IMR-90 (cell line): ENCODE measurements around the gene IQSEC1. TPM values are rescaled to one million over a fixed set of nuclear protein-coding genes. Genes with fewer than 3 reads are reported as not detected.

Source experiments
- ATAC-seq: fragments of 200-7000 bp; cut with Tn5 transposase; 2 replicates; pipeline ENCODE4 v1.9.1; 2020; ENCODE audit warnings: low read depth, mild to moderate bottlenecking, moderate library complexity
- BruUV-seq: library from RNA; stranded (reverse); fragments of 400-500 nt; replicated peaks from 2 replicates; lab custom pipeline; 2021; lab: Mats Ljungman, UMichigan
- CTCF ChIA-PET: fragments of 300-600 bp; formaldehyde crosslinking; extraction: SDS; loops from one replicate; lab custom pipeline; 2021; ENCODE audit warnings: antibody characterized with exemption; lab: Yijun Ruan, JAX
- POLR2A ChIA-PET: fragments of 300-600 bp; sonication (Branson Sonifier 250); formaldehyde crosslinking; loops from one replicate; lab custom pipeline; 2022; ENCODE audit warnings: antibody characterized with exemption; ENCODE audit not compliant: unreplicated experiment; lab: Charles Lee
- DNase-seq: peaks from one replicate; pipeline ENCODE4 v3.0.0; 2013
- H2AFZ ChIP-seq: replicated peaks from 2 replicates; pipeline ENCODE3; 2013; ENCODE audit warnings: low read length, mild to moderate bottlenecking; ENCODE audit not compliant: poor library complexity
- H2AK5ac ChIP-seq: 2 replicates; pipeline ENCODE4 v1.6.1; 2013; ENCODE audit warnings: low read depth, low read length, inconsistent platforms
- H2AK9ac ChIP-seq: replicated peaks from 2 replicates; pipeline ENCODE3; 2013; ENCODE audit warnings: mild to moderate bottlenecking, low read depth, low read length, moderate library complexity; ENCODE audit not compliant: poor library complexity
- H2BK120ac ChIP-seq: 2 replicates; pipeline ENCODE4 v1.6.1; 2013; ENCODE audit warnings: low read depth, low read length, inconsistent platforms
- H2BK15ac ChIP-seq: 3 replicates; pipeline ENCODE4 v1.6.1; 2013; ENCODE audit warnings: low read depth, low read length, inconsistent platforms
- H2BK20ac ChIP-seq: 2 replicates; pipeline ENCODE4 v1.6.1; 2013; ENCODE audit warnings: low read depth, mild to moderate bottlenecking, inconsistent platforms, low read length, moderate library complexity
- H2BK5ac ChIP-seq: 2 replicates; pipeline ENCODE4 v1.6.1; 2013; ENCODE audit warnings: mild to moderate bottlenecking, low read depth, low read length, inconsistent platforms; ENCODE audit not compliant: poor library complexity, severe bottlenecking
- H3K14ac ChIP-seq: replicated peaks from 2 replicates; pipeline ENCODE4 v1.6.1; 2013; ENCODE audit warnings: low read depth, low read length, inconsistent platforms
- H3K18ac ChIP-seq: 2 replicates; pipeline ENCODE4 v1.6.1; 2013; ENCODE audit warnings: low read depth, low read length, control low read depth
- H3K23ac ChIP-seq: 2 replicates; pipeline ENCODE4 v1.6.1; 2013; ENCODE audit warnings: low read depth, low read length, inconsistent platforms
- H3K27ac ChIP-seq: 2 replicates; pipeline ENCODE4 v1.5.1; 2013; ENCODE audit warnings: mild to moderate bottlenecking, control low read depth, low read length; ENCODE audit not compliant: insufficient read depth
- H3K27me3 ChIP-seq: 2 replicates; pipeline ENCODE4 v1.6.1; 2013; ENCODE audit warnings: low read length; ENCODE audit not compliant: control insufficient read depth, insufficient read depth
- H3K36me3 ChIP-seq: 2 replicates; pipeline ENCODE4 v1.6.1; 2013; ENCODE audit warnings: low read length, mixed read lengths; ENCODE audit not compliant: control insufficient read depth, insufficient read depth
- H3K4ac ChIP-seq: 2 replicates; pipeline ENCODE4 v1.6.1; 2013; ENCODE audit warnings: low read depth, low read length, inconsistent platforms
- H3K4me1 ChIP-seq: 2 replicates; pipeline ENCODE4 v1.6.1; 2013; ENCODE audit warnings: low read length, mixed read lengths; ENCODE audit not compliant: control insufficient read depth, insufficient read depth
- H3K4me2 ChIP-seq: 2 replicates; pipeline ENCODE4 v1.6.1; 2013; ENCODE audit warnings: low read depth, mild to moderate bottlenecking, control low read depth, low read length, moderate library complexity
- H3K4me3 ChIP-seq: 2 replicates; pipeline ENCODE4 v1.5.1; 2013; ENCODE audit warnings: low read depth, mild to moderate bottlenecking, control low read depth, low read length, moderate library complexity; ENCODE audit not compliant: insufficient read depth
- H3K56ac ChIP-seq: 2 replicates; pipeline ENCODE4 v1.6.1; 2013; ENCODE audit warnings: low read length, inconsistent platforms; ENCODE audit not compliant: insufficient read depth; ENCODE audit errors: extremely low read depth
- H3K79me1 ChIP-seq, 2 experiments: 2 replicates each; pipeline ENCODE4 v1.6.1; 2013; ENCODE audit warnings: low read length in 2 of 2, inconsistent platforms in 1 of 2, low read depth in 1 of 2
- H3K9ac ChIP-seq: 2 replicates; pipeline ENCODE4 v1.6.1; 2013; ENCODE audit warnings: low read depth, low read length, control low read depth
- H3K9me1 ChIP-seq: 2 replicates; pipeline ENCODE4 v1.6.1; 2013; ENCODE audit warnings: low read length, inconsistent platforms; ENCODE audit not compliant: insufficient read depth
- H3K9me3 ChIP-seq: 2 replicates; pipeline ENCODE4 v1.6.1; 2013; ENCODE audit warnings: low read length; ENCODE audit not compliant: control insufficient read depth, insufficient read depth
- H4K20me1 ChIP-seq: 2 replicates; pipeline ENCODE4 v1.6.1; 2013; ENCODE audit warnings: low read length, inconsistent platforms; ENCODE audit not compliant: insufficient read depth
- H4K5ac ChIP-seq: 2 replicates; pipeline ENCODE4 v1.6.1; 2013; ENCODE audit warnings: mild to moderate bottlenecking, low read depth, low read length, control low read depth
- H4K8ac ChIP-seq, 2 experiments: 2 replicates each; pipeline ENCODE4 v1.6.1; 2013; ENCODE audit warnings: low read depth in 2 of 2, low read length in 2 of 2, control low read depth in 1 of 2, inconsistent platforms in 1 of 2
- H4K91ac ChIP-seq: 2 replicates; pipeline ENCODE4 v1.6.1; 2013; ENCODE audit warnings: low read depth, low read length, inconsistent platforms; ENCODE audit not compliant: insufficient read depth
- BHLHE40 ChIP-seq: fragments of 150-350 bp; IDR thresholded peaks from 2 replicates; pipeline ENCODE4 v1.6.1; 2016; ENCODE audit warnings: mild to moderate bottlenecking, low read depth, low read length
- CEBPB ChIP-seq: IDR thresholded peaks from 2 replicates; pipeline ENCODE4 v1.6.1; 2012; ENCODE audit warnings: low read depth, low read length, improper control_type of control experiment
- CHD1 ChIP-seq: IDR thresholded peaks from 2 replicates; pipeline ENCODE4 v1.6.1; 2012; ENCODE audit warnings: low read depth, low read length, improper control_type of control experiment
- FOS ChIP-seq: fragments of 150-350 bp; IDR thresholded peaks from 2 replicates; pipeline ENCODE4 v1.6.1; 2016; ENCODE audit warnings: low read depth, low read length
- MAFK ChIP-seq: IDR thresholded peaks from 2 replicates; pipeline ENCODE4 v1.6.1; 2012; ENCODE audit warnings: low read depth, low read length, improper control_type of control experiment
- MAZ ChIP-seq: IDR thresholded peaks from 2 replicates; pipeline ENCODE4 v1.6.1; 2012; ENCODE audit warnings: low read depth, mild to moderate bottlenecking, low read length, improper control_type of control experiment, moderate library complexity, borderline replicate concordance
- MXI1 ChIP-seq: IDR thresholded peaks from 2 replicates; pipeline ENCODE4 v1.6.1; 2012; ENCODE audit warnings: low read depth, mild to moderate bottlenecking, low read length, moderate library complexity, borderline replicate concordance
- NFE2L2 ChIP-seq: fragments of 150-350 bp; IDR thresholded peaks from 2 replicates; pipeline ENCODE4 v1.6.1; 2016; ENCODE audit warnings: low read depth, mild to moderate bottlenecking, low read length
- POLR2A ChIP-seq: IDR thresholded peaks from 2 replicates; pipeline ENCODE4 v1.6.1; 2012; ENCODE audit warnings: mild to moderate bottlenecking, low read depth, low read length
- RAD21 ChIP-seq: IDR thresholded peaks from 2 replicates; pipeline ENCODE4 v1.6.1; 2012; ENCODE audit warnings: low read length, improper control_type of control experiment
- RCOR1 ChIP-seq: IDR thresholded peaks from 2 replicates; pipeline ENCODE4 v1.6.1; 2012; ENCODE audit warnings: mild to moderate bottlenecking, low read length, improper control_type of control experiment; ENCODE audit not compliant: insufficient replicate concordance
- SMC3 ChIP-seq: fragments of 150-350 bp; IDR thresholded peaks from 2 replicates; pipeline ENCODE4 v1.6.1; 2016; ENCODE audit warnings: low read depth, mild to moderate bottlenecking, antibody characterized with exemption, low read length, moderate library complexity
- WGBS, 2 experiments: methylation state at CpG; one replicate each; pipeline versions ENCODE4 v1.1.5 to v1.1.7; 2013; ENCODE audit warnings: missing lambda C conversion rate in 2 of 2; ENCODE audit not compliant: insufficient read length in 1 of 2; ENCODE audit errors: extremely low coverage in 2 of 2; 5-methylcytosine and 5-hydroxymethylcytosine counted together
- dilution Hi-C: fragments of 300-500 bp; cut with HindIII; formaldehyde crosslinking; loops from one replicate; pipeline ENCODE4 v1.14.3; 2018; ENCODE audit warnings: low sequenced_read_pairs; ENCODE audit not compliant: unreplicated experiment
- in situ Hi-C: fragments of 300-500 bp; cut with MboI; formaldehyde crosslinking; loops from 3 replicates; pipeline ENCODE4 v1.14.3; 2019; ENCODE audit warnings: low sequenced_read_pairs, inconsistent platforms, mixed read lengths
- intact Hi-C: fragments of 100-400 bp; cut with micrococcal nuclease; formaldehyde crosslinking; loops from 2 replicates; pipeline ENCODE4 v1.10.0; 2022
- polyA plus RNA-seq, 3 experiments: library from polyadenylated mRNA; depleted of rRNA; stranded (reverse); fragments of >200 nt; gene quantifications; 2 replicates each; pipeline ENCODE4 v1.2.3, GENCODE V29; 2012; ENCODE audit warnings: low replicate concordance in 1 of 3
- total RNA-seq: library from RNA; depleted of rRNA; stranded (reverse); fragments of >200 nt; gene quantifications from 2 replicates; pipeline ENCODE4 v1.2.3, GENCODE V29; 2012
- TF ChIP-seq, protein P1 (sequence below): fragments of 150-350 bp; IDR thresholded peaks from 2 replicates; pipeline ENCODE4 v1.6.1; 2016; ENCODE audit warnings: low read depth, mild to moderate bottlenecking, low read length, moderate library complexity, borderline replicate concordance

The IQSEC1 gene
- total and polyA plus RNA-seq, 2 of the 4 experiments (the other 2 are of a cell fraction): 5.9 to 11.9 TPM

DNA sequence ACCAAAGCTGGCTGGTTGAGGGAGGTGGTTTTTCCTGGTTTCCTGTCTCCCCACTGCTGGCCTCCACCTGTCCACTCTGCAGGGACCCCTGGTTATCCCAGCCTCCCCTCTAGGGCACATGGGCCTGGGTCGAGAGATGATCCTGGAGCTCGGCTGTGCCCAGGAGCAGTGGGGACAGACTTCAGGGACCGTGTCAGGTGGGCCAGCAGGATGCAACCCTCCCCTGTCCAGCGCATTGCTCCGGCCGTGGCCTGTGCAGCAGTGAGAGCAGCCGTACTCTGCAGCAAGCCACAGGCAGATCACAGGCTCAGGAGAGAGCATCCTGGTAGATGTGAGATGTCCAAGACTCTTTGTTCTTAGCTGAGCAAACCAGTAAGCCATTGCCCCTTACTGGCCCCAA, 139.3 kb downstream of the IQSEC1 start:
- Histone ChIP-seq H4K5ac (no peak overlapping the region), H3K4me3 (no peak overlapping the region), H2AK9ac (peak overlapping the region; percentile 5), H2AK5ac (no peak overlapping the region), H4K20me1 (peaks cover 48% of the 10 kb centered on the region), H3K9me3 (no peaks in the 10 kb centered on the region), H2AFZ (no peak overlapping the region), H4K8ac (no peak overlapping the region), H3K23ac (no peak overlapping the region), H3K4me1 (peaks cover 9% of the 10 kb centered on the region; the same call in 1 of the 2 replicates), H3K27ac (no peak overlapping the region), H3K27me3 (no peaks in the 10 kb centered on the region), H3K14ac (no peak overlapping the region), H3K18ac (no peak overlapping the region), H2BK20ac (no peak overlapping the region), H3K79me1 (peaks cover 19 to 40% of the 10 kb centered on the region in 2 experiments), H3K36me3 (peaks cover 42% of the 10 kb centered on the region), H3K56ac (no peak overlapping the region), H3K4me2 (no peak overlapping the region), H3K9ac (no peak overlapping the region), H2BK15ac (no peak overlapping the region), H2BK120ac (no peak overlapping the region), H3K4ac (no peak overlapping the region), H2BK5ac (no peak overlapping the region), H4K91ac (no peak overlapping the region), H3K9me1 (peaks cover 16% of the 10 kb centered on the region; the same call in 1 of the 2 replicates)
- no peak for TF ChIP-seq SMC3
- no peak for TF ChIP-seq CEBPB
- no peak for TF ChIP-seq MAZ
- TF ChIP-seq RCOR1: no peak
- TF ChIP-seq MAFK: no peak
- no peak for TF ChIP-seq BHLHE40
- TF ChIP-seq MXI1: no peak
- no peak for TF ChIP-seq POLR2A
- TF ChIP-seq CHD1: no peak
- TF ChIP-seq, protein P1, sequence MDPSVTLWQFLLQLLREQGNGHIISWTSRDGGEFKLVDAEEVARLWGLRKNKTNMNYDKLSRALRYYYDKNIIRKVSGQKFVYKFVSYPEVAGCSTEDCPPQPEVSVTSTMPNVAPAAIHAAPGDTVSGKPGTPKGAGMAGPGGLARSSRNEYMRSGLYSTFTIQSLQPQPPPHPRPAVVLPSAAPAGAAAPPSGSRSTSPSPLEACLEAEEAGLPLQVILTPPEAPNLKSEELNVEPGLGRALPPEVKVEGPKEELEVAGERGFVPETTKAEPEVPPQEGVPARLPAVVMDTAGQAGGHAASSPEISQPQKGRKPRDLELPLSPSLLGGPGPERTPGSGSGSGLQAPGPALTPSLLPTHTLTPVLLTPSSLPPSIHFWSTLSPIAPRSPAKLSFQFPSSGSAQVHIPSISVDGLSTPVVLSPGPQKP: no peak
- TF ChIP-seq FOS: no peak
- no peak for TF ChIP-seq RAD21
- no peak for TF ChIP-seq NFE2L2
- no CpG with 5 or more reads among the region's 7 CpGs for WGBS, 2 experiments
- ATAC-seq (no peak), DNase-seq (no peak)
- in situ Hi-C loops (no loop called here), intact Hi-C loops (no loop called here), dilution Hi-C loops (no loop called here)
- BruUV-seq: no TSS peak
- POLR2A ChIA-PET: no interaction called here
- CTCF ChIA-PET: interaction anchor here (0.9 kb wide), 1 partner anchor 62 kb away, joined by 3 read pairs; no protein-coding TSS in a partner anchor
